ENCODE data around the gene CAMKK2.

DNA sequence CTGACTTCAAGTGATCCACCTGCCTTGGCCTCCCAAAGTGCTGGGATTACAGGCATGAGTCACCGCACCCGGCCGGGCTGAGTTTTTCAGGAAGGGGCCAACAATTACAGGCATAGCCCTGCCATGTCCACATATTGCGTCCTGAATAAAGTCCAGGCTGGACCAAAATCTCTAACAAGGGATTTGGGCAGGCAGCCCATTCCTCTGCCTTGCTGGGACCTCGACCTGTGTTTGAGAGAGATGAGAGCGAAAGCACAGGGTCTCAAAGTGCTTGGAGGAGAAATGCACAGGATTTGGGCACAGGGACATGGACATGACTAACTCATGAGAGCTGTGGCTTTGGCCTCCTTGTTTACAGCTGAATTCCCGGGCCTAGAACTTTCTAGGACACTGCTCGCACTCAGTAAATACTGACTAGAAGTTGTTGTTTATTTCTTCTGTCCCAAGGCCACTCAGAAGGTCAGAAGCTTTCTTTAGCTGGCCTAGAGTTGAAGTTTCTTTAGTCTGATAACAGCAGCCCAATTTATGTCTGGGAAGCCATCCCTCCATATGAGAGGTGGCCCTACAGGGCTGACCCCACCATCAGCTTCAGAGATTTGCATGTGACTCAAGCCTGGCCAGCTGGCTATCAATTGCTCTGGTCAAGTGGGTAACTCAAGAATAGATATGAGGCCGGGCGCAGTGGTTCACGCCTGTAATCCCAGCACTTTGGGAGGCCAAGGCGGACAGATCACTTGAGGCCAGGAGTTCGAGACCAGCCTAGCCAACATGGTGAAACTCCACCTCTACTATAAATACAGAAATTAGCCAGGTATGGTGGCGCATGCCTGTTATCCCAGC is 11.7 kb downstream of the CAMKK2 start:
- TF ChIP-seq CTCF (conservative IDR thresholded peaks at IDR 0.05 in 1 of 2, IDR thresholded peaks at IDR 0.05 in 1 of 2; ENCODE audit: low read depth in 1 of 2, low read length in 2 of 2) = no peak
- no peak for TF ChIP-seq EZH2 (IDR thresholded peaks at IDR 0.05; ENCODE audit: low read length, missing control alignments)

Measured in fibroblast of lung (primary cell).